K562 (cell line): ENCODE measurements around the gene MANF. TPM values are rescaled to one million over a fixed set of nuclear protein-coding genes. Genes with fewer than 3 reads are reported as not detected.

Experiments used
- ATAC-seq: fragments of 200-7000 bp; cut with Tn5 transposase; 3 replicates; pipeline ENCODE4 v1.9.1; 2020; ENCODE audit warnings: moderate library complexity
- BruUV-seq: library from RNA; stranded (reverse); fragments of 400-500 nt; replicated peaks from 2 replicates; lab custom pipeline; 2021; lab: Mats Ljungman, UMichigan
- CTCF ChIA-PET: fragments of 300-600 bp; formaldehyde crosslinking; extraction: SDS; loops from one replicate; lab custom pipeline; 2021; ENCODE audit warnings: low intra/inter-chr PET ratio; lab: Yijun Ruan, JAX
- POLR2A ChIA-PET: fragments of 300-600, 350-650 bp; sonication (Branson Sonifier 250); formaldehyde crosslinking; extraction: SDS; loops from one replicate; lab custom pipeline; 2021; ENCODE audit warnings: antibody characterized with exemption, inconsistent platforms; lab: Yijun Ruan, JAX
- DNase-seq, 4 experiments: peaks; one replicate each; pipeline versions ENCODE4 v3.0.0 to v3.0.0-alpha.2; 2011 to 2018; ENCODE audit warnings: low spot score in 3 of 4, mixed read lengths in 3 of 4; ENCODE audit errors: extremely low read depth in 1 of 4
- FAIRE-seq: peaks from 2 replicates; lab custom pipeline; 2011; peaks lifted over from hg19 to GRCh38; lab: Jason Lieb, UNC
- H2AFZ ChIP-seq: 2 replicates; pipeline ENCODE4 v1.6.0; 2011; ENCODE audit warnings: low read depth, low read length, control low read depth, inconsistent platforms
- H3K27ac ChIP-seq: fragments of 200-600 bp; 3 replicates; pipeline ENCODE4 v1.8.0; 2011; ENCODE audit warnings: low read depth, mild to moderate bottlenecking, control low read depth, inconsistent platforms, low read length, moderate library complexity, mixed read lengths; ENCODE audit errors: extremely low read depth
- H3K27me3 ChIP-seq, 2 experiments: fragments of 300-600 bp in 1 of 2; 2 replicates in 1 of 2; 3 replicates in 1 of 2; pipeline versions ENCODE4 v1.6.0 to v1.8.0; 2011; ENCODE audit warnings: inconsistent platforms in 2 of 2, low read length in 2 of 2, mild to moderate bottlenecking in 1 of 2, mixed read lengths in 1 of 2, moderate library complexity in 1 of 2; ENCODE audit not compliant: control insufficient read depth in 2 of 2, insufficient read depth in 2 of 2
- H3K36me3 ChIP-seq: fragments of 300-600 bp; 3 replicates; pipeline ENCODE4 v1.8.0; 2011; ENCODE audit warnings: mild to moderate bottlenecking, low read length, inconsistent platforms; ENCODE audit not compliant: control insufficient read depth, insufficient read depth
- H3K4me1 ChIP-seq, 2 experiments: fragments of 200-600 bp in 1 of 2; replicated peaks in 1 of 2; 2 replicates in 1 of 2; 3 replicates in 1 of 2; pipeline versions ENCODE4 v1.5.1 to v1.8.0; 2011; ENCODE audit warnings: inconsistent platforms in 2 of 2, low read length in 2 of 2, mild to moderate bottlenecking in 1 of 2, mixed read lengths in 1 of 2, moderate library complexity in 1 of 2; ENCODE audit not compliant: control insufficient read depth in 2 of 2, insufficient read depth in 2 of 2
- H3K4me2 ChIP-seq: 2 replicates; pipeline ENCODE4 v1.6.1; 2011; ENCODE audit warnings: low read length, control low read depth, inconsistent platforms, mixed read lengths; ENCODE audit not compliant: insufficient read depth
- H3K4me3 ChIP-seq: fragments of 200-600 bp; sonication (generic), shearing (Covaris generic); 2 replicates; pipeline ENCODE4 v1.5.1; 2016; ENCODE audit warnings: control low read depth, inconsistent platforms
- H3K79me2 ChIP-seq: fragments of 200-600 bp; 3 replicates; pipeline ENCODE4 v1.8.0; 2011; ENCODE audit warnings: low read length, inconsistent platforms; ENCODE audit not compliant: control insufficient read depth, insufficient read depth
- H3K9ac ChIP-seq, 2 experiments: 2 replicates each; pipeline versions ENCODE4 v1.6.0 to v1.6.1; 2011; ENCODE audit warnings: low read depth in 2 of 2, low read length in 2 of 2, control low read depth in 1 of 2, inconsistent platforms in 1 of 2, mild to moderate bottlenecking in 1 of 2, mixed read lengths in 1 of 2; ENCODE audit not compliant: insufficient read depth in 1 of 2
- H3K9me1 ChIP-seq: one replicate; pipeline ENCODE4 v1.6.0; 2011; ENCODE audit warnings: inconsistent platforms, mild to moderate bottlenecking, low read length, moderate library complexity; ENCODE audit not compliant: control insufficient read depth, insufficient read depth
- H3K9me3 ChIP-seq: replicated peaks from 2 replicates; pipeline ENCODE4 v1.5.1; 2011; ENCODE audit warnings: low read depth, low read length, inconsistent platforms; ENCODE audit not compliant: control insufficient read depth, insufficient read depth
- H4K20me1 ChIP-seq: replicated peaks from 2 replicates; pipeline ENCODE4 v1.6.1; 2011; ENCODE audit warnings: low read length, inconsistent platforms, mixed read lengths; ENCODE audit not compliant: control insufficient read depth, insufficient read depth
- CREBBP ChIP-seq: IDR thresholded peaks from one replicate; pipeline ENCODE4 v1.6.1; 2012; ENCODE audit warnings: low read depth, mild to moderate bottlenecking, control low read depth, inconsistent platforms, low read length
- FOSL1 ChIP-seq: fragments of 200-800 bp; sonication (Bioruptor generic); conservative IDR thresholded peaks from 2 replicates; pipeline ENCODE4 v1.6.1; 2016; ENCODE audit warnings: missing genetic modification characterization, missing compliant biosample characterization
- JUND ChIP-seq, 2 experiments: IDR thresholded peaks; 2 replicates in 1 of 2; 3 replicates in 1 of 2; pipeline ENCODE4 v1.6.1; 2011; ENCODE audit warnings: borderline replicate concordance in 2 of 2, low read depth in 2 of 2, low read length in 2 of 2, improper control_type of control experiment in 1 of 2, missing biosample characterization in 1 of 2, missing genetic modification characterization in 1 of 2, missing genetic modification reagents in 1 of 2
- SIX5 ChIP-seq, 2 experiments: IDR thresholded peaks; 2 replicates each; pipeline ENCODE4 v1.6.1; 2011; ENCODE audit warnings: low read length in 2 of 2, borderline replicate concordance in 1 of 2, low read depth in 1 of 2, mild to moderate bottlenecking in 1 of 2, moderate library complexity in 1 of 2; ENCODE audit not compliant: insufficient read depth in 1 of 2
- WGBS: fragments of 100-300 bp; shearing (Covaris generic); methylation state at CpG from one replicate; pipeline ENCODE4 v1.1.6; 2016; ENCODE audit warnings: low coverage, mixed read lengths; ENCODE audit not compliant: insufficient coverage; ENCODE audit errors: missing lambda C conversion rate; 5-methylcytosine and 5-hydroxymethylcytosine counted together
- in situ Hi-C: fragments of 300-500 bp; cut with MboI; formaldehyde crosslinking; loops from 4 replicates; pipeline ENCODE4 v1.15.0; 2018; ENCODE audit warnings: inconsistent platforms, mixed read lengths
- intact Hi-C: fragments of 100-400 bp; cut with micrococcal nuclease; formaldehyde crosslinking; loops from 2 replicates; pipeline ENCODE4 v1.14.2; 2022
- polyA plus RNA-seq, 8 experiments: library from polyadenylated mRNA; depleted of rRNA in 4 of 8; stranded (reverse) in 5 of 8; unstranded in 3 of 8; fragments of >200 nt; fragmentation: Nextera tagmentation in 2 of 8; fragmentation: Illumina TruSeq in 1 of 8; extraction: Ambion mirVana in 2 of 8; extraction: Trizol in 1 of 8; gene quantifications; 2 replicates each; pipeline versions ENCODE4 v1.2.1 to v1.2.3, GENCODE V29; 2011 to 2014; ENCODE audit warnings: inconsistent platforms in 1 of 8, missing spikeins in 1 of 8
- total RNA-seq, 7 experiments: library from RNA; depleted of rRNA in 6 of 7; stranded (reverse); fragments of >200 nt in 6 of 7; fragmentation: Illumina TruSeq in 2 of 7; extraction: Trizol in 2 of 7; gene quantifications; 2 replicates each; pipeline versions ENCODE4 v1.2.1 to v1.2.3, GENCODE V29; 2011 to 2021; ENCODE audit warnings: low replicate concordance in 1 of 7
- TF ChIP-seq, protein P1 (sequence below), 2 experiments: fragments of 450-650 bp in 1 of 2; sonication (generic) in 1 of 2; formaldehyde crosslinking in 1 of 2; IDR thresholded peaks in 1 of 2; conservative IDR thresholded peaks in 1 of 2; 2 replicates each; pipeline versions ENCODE4 v1.6.1 to v1.8.1; 2016 to 2023; ENCODE audit warnings: mild to moderate bottlenecking in 2 of 2, moderate library complexity in 2 of 2, inconsistent platforms in 1 of 2, missing genetic modification reagents in 1 of 2

Gene MANF
- total and polyA plus RNA-seq, 9 of the 15 experiments (the other 6 are each of a cell fraction or from before 2014, with no cell fraction given), result 6.5 to 52.7 (median 42.3) TPM

DNA sequence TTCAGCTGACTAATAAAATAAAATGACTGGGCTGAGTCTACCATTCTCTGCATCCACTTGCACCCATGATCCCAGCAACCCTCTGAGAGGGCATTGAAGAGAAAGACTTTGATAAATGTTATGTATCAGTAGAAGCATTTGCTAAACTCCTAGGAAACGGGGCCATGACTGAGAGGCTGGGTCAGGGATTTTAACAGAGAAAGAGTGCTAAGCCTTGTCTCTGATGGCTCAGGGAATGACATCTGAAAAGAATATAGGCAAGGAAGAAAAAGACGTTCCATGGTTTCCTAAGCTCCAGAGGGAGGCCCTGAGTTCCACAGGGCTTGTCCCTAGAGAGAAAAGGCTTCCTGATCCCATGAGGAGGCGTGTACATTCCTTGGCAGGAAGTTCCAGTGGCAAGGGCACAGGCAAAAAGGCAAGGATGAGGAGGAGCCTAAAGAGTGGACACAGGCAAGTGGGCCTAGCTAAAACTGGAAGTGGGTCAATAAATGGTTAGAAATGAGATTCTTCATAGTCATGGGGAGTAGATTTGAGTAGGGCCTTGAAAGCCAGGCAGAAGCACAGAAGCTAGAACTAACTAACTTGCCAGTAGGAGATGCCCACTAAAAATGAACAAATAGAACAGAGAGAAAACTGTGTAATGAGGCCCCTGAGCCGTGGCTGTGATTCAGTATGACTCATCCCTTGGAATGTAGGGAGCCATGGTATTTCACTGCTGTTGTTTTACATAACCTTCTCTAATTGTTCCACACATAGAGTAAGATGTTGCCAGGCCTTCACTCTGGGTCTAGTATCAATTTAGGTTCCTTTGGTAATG is 44.9 kb upstream of the MANF start:
- TF ChIP-seq, protein P1, sequence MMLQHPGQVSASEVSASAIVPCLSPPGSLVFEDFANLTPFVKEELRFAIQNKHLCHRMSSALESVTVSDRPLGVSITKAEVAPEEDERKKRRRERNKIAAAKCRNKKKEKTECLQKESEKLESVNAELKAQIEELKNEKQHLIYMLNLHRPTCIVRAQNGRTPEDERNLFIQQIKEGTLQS (IDR thresholded peaks at IDR 0.05), result peak; percentile 44
- TF ChIP-seq, protein P1 (CRISPR knock-in tag; conservative IDR thresholded peaks at IDR 0.05), result no peak
- TF ChIP-seq JUND (IDR thresholded peaks at IDR 0.05; ENCODE audit: borderline replicate concordance, low read depth, low read length), result peak; percentile 29; the same call in 1 of the 2 replicates
- no peak for TF ChIP-seq JUND (tag; IDR thresholded peaks at IDR 0.05; ENCODE audit: borderline replicate concordance, low read depth, low read length)
- no peak for TF ChIP-seq CREBBP
- TF ChIP-seq FOSL1 (tag), result peak; percentile 66
- no peak for TF ChIP-seq SIX5 (IDR thresholded peaks at IDR 0.05; ENCODE audit: borderline replicate concordance in 1 of 2, insufficient read depth in 1 of 2, low read depth in 1 of 2, low read length in 2 of 2)
- Histone ChIP-seq H3K4me1 (no peaks in the 10 kb centered on the region), H3K27me3 (no peaks in the 10 kb centered on the region; a peak in 1 of 5 replicates), H3K36me3 (no peaks in the 10 kb centered on the region), H3K9ac (no peak overlapping the region), H2AFZ (no peak overlapping the region), H3K9me3 (no peaks in the 10 kb centered on the region), H3K79me2 (no peaks in the 10 kb centered on the region), H3K4me3 (no peak overlapping the region), H3K9me1 (no peaks in the 10 kb centered on the region), H4K20me1 (no peaks in the 10 kb centered on the region), H3K4me2 (no peak overlapping the region), H3K27ac (no peak overlapping the region)
- no peak for DNase-seq
- ChIA-PET CTCF (no interaction called here), POLR2A (no interaction called here)
- in situ Hi-C loops (no loop called here), intact Hi-C loops (no loop called here)
- BruUV-seq, result no TSS peak
- no peak for ATAC-seq
- WGBS, result 0% methylated on average over 4 of the region's 4 CpGs
- FAIRE-seq, result no peak
